Activated T-cell treated with anti-CD3 and anti-CD28 coated beads, Interleukin-2, amount 50 U/mL, for 1 hour (primary cell): Measurements from ENCODE around the gene SMURF1.

Experiments
- DNase-seq: peaks from one replicate; pipeline ENCODE4 v3.0.0-alpha.2; 2020

Gene SMURF1

DNA sequence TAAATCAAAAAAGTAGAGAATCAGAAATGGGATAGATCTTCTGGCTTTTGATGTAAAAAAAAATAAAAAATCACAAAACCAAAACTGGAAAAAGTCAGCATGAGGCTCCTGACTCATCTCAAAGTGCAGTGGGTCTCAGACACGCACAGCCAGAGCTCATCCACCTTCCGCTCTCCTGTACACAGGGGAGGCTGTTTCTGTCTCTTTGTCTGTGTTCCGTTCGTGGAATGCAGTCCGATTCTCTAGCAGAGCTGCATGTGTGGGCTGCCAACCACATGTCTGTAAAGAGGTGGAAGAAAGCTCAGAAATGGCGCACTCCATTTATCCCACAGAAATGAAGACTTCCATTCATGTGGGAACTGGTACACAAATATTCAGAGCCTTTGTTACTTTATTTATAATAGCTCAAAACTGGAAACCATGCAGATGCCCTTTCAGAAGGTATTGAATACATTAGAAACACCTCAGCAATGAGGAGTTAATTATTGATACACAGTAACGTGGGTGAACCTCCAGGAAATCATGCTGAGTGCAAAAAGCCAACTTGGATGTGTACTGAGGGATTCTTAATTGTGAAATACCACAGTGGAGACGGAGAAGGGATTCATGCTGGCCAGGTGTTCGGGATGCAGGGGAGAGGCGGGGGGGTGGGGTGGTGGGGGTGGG, 142.3 kb downstream of the SMURF1 start:
- DNase-seq = no peak

GRCh38 chr7:99000904-99001465, 142.9 kb downstream of the SMURF1 start:
- no peak for DNase-seq

- DNase-seq = no peak
Measured at GRCh38 chr7:99000196-99000903, 143.6 kb downstream of the SMURF1 start.

DNA sequence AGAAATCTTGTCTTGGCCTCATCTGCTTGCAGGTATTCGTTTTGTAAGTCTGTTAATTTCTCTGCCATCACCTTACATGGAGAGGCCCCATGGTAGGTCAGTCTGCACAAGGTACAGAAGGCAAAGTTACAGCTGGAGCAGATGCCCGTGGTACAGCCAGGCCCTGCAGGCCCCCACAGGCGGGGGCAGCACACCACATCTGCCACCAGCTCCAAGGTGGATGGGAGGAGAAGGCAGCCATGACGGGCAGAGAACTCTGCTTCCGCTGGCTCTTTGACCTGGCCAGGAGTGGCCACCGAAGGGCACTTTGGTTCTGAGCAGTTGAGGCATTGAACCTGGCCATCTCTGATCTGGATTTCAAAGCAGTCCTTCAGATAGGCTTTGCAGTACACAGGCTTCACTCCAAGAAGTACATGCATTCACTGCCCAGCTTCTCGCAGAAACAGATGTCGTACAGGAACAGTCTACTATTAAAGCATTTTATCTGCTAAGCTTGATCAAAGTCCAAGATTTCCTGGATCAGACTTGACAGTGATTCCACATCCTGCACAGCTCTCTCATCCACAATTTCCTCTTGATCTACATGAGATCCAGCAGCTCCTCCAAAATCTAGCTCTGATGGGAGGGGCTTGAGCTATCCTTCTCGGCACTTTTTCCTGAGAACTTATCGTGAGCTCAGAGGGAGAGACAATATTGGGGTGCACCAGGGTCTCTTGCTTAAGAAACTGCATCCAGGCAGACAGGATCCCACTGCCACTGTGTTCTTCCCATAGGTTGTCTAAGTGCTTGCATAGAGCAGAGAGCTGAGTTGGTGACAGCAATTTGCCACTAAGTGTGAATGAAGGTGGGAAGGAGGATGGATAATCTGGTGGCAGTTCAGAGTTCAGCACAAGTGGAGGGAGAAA, 144.8 kb downstream of the SMURF1 start:
- DNase-seq = no peak

DNA sequence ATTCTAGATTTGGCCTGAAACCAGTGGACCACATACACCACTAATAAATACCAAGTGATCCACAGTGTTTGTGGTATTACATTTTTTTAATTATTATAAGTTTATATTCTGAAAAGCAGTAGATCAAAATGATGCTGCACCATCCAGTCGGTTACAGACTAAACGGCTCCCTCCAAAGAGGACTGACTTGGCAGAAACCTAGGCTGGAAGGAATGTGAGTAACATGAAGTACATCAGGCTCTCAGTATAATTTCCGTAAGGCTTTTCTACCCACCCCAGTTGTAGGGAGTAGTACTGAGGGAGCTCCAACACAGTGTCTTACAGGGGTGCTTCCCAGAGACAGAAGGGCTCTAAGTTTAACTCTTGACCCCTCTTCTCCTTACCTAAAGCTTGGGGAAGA, 146.1 kb downstream of the SMURF1 start:
- DNase-seq = no peak

GRCh38 chr7:98996150-98996552, 147.8 kb downstream of the SMURF1 start:
- no peak for DNase-seq

- no peak for DNase-seq
Measured at GRCh38 chr7:98995523-98996149, 148.3 kb downstream of the SMURF1 start.

DNA sequence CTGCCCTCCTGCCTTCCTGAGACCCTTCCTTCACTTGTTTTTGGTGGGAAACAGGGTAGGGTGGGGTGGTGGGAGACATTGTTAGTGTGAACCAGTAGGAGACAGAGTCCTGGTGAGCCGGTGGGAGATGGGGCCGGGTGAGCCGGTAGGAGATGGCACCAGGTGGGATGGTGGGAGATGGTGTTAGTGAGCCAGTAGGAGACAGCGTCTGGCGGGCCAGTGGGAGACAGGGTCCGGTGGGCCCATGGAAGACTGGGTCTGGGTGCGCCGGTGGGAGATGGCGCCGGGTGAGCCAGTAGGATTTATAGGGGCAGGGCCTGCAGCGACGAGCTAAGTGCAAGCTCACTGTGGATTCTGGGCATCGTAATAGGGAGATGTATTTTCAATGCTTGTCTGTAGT, 148.8 kb downstream of the SMURF1 start:
- no peak for DNase-seq

DNA sequence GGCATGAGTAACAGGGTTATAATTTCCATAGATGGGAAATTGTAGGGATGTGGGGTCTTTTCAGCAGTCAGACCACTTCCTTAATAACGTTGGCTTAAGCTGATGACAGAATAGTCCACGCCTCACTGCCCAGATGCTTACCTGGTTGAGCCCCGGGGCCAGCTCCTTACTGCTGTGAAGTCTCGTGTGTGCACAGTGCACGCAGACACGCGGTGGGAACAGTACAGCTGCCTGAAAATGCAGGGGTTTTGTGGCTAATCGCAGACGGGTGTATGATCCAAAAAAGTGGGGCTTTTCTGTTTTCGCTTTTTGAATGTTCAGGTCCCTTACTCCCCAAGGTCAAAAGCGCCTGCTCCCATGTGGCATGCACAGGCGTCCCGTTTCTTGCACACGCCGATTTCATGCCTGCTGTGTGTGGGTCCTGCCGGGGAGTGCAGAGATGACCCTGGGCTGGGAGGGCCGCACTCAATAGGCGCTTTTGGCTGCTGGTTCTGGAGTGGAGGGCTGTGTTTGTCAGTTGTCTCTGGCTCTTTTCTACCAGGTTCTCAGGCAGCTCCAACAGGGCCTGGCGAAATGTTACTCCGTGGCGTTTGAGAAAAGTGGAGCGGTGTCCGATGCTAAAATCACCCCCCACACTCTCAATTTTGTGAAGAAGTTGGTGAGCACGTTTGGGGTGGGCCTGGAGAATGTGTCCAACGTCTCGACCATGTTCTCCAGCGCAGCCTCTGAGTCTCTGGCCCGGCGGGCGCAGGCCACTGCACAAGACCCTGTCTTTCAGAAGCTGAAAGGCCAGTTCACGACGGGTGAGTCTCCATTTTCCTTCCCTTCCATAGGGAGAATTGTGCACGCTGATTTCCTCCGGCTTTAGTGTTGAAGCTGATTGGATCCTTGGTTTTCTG, 149.6 kb downstream of the SMURF1 start:
- DNase-seq = no peak

GRCh38 chr7:98993024-98993897, 150.6 kb downstream of the SMURF1 start:
- DNase-seq = no peak

DNA sequence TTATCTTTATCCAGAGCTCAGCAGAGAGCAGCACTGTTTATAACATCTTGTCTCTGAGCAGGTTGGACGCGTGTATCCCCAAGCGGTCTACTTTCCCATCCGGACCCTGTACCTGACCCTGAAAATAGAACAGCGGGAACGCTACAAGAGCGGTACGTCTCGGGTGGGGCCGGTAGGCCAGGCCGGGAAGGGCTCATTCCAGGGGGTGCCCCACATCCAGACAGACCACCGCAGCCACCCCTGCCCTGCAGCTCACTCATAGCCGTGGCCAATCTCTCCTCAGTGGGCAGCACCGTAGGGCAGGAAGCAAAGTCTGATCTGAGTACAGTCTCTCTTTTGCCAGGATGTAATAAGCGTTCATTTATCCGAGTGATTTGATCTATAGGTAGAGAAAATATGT, 151.8 kb downstream of the SMURF1 start:
- DNase-seq = no peak

DNA sequence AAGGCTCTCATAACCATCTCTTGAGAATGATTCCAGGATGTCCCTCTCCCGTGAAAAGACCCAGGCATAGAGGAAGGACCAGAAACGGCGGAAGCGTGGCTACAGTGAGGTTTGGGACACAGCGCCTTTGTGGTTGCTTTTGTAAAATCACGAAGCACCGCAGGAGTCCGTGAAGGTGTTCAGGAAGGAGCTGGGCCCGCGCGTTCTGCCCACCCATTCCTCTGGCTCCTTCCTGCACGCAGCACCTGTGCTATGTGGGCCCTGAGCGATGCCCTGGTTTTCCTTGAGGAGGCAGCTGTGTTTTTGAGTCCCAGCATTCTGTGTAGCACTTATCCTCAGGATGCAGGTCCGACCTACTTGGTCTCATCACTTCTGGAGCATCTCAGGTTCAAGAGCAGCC, 152.8 kb downstream of the SMURF1 start:
- no peak for DNase-seq

DNA sequence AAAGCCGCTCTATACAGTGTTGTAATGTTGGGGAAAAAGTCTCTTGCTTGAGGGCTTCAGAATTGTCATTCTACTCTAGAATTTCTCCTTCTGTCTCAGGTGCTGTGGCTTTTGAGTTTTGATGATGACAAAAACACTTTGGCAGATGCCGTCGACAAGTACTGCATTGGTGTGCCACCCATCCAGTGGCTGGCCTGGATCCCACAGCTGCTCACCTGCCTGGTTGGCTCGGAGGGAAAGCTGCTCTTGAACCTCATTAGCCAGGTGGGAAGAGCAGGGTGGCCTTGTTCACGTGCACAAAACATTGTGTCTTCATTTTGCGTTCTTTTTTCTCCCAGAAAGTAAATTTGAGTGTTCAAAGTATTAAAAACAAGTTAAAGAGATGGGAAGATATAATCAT, 153.6 kb downstream of the SMURF1 start:
- DNase-seq = no peak

GRCh38 chr7:98988641-98989040, 155.3 kb downstream of the SMURF1 start:
- DNase-seq = no peak

- no peak for DNase-seq
Measured at GRCh38 chr7:98985945-98986344, 158.0 kb downstream of the SMURF1 start.

DNA sequence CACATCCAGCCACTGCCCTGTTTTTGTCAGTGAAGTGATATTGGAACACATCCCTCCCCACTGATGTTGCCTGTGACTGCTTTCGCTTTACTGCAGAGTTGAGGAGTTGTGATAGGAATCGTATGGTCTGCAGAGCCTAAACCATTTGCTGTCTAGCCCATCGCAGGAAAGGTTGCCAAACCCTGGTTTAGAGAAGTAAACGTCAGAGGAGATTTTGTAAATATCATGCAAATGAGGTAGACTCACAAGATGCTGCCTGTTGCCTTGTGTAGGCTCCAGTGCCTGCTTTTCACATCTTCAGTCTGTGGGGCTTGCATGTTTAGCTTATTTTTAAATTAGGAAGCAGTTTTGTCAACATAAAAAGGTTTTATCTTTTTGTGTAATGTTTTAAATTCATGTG, 158.5 kb downstream of the SMURF1 start:
- DNase-seq = no peak

DNA sequence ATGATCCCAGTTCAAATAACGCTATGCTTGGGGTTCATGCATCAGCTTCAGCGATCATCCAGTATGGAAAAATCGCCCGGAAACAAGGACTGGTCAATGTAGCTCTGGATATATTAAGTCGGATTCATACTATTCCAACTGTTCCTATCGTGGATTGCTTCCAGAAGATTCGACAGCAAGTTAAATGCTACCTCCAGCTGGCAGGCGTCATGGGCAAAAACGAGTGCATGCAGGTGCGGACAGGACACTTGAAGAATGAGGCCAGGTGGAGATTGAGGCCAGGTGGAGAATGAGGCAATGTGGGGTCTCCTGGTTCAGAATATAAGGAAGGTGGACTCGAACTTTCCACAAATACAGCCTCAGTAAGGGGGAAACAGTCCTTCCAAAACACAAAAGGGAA, 159.8 kb downstream of the SMURF1 start:
- DNase-seq = no peak

- DNase-seq = no peak
Measured at GRCh38 chr7:98982686-98983085, 161.2 kb downstream of the SMURF1 start.

DNA sequence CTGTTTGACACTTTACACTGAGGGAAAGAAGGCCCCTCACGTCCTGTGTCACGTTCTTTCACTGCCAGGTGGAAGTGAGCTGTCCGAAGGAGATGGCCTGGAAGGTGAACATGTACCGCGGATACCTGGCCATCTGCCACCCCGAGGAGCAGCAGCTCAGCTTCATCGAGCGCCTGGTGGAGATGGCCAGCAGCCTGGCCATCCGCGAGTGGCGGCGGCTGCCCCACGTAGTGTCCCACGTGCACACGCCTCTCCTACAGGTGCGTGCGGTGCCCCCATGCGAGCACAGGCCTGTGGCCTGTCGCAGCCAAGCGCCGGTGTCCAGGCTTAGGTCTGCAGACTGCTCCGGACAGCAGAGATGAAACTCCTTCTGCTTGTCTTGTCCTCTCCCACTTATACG, 162.2 kb downstream of the SMURF1 start:
- DNase-seq = no peak

GRCh38 chr7:98978672-98979071, 165.2 kb downstream of the SMURF1 start:
- no peak for DNase-seq
